Right cardiac atrium (tissue), 5 donors: ENCODE data around the gene RIOK2. TPM values are rescaled to one million over a fixed set of nuclear protein-coding genes. Genes with fewer than 3 reads are reported as not detected.

ENCODE experiments used
- ATAC-seq, 2 donors: fragments of 200-7000 bp; cut with Tn5 transposase; one replicate each; pipeline versions ENCODE4 v1.8.0 to v1.9.1; 2020; ENCODE audit warnings: moderate library complexity in 2 of 2, mild to moderate bottlenecking in 1 of 2
- DNase-seq, 3 donors: peaks; one replicate each; pipeline ENCODE4 v3.0.0-alpha.2; 2020
- H3K27ac ChIP-seq: one replicate; pipeline ENCODE4 v1.5.1; 2013; ENCODE audit warnings: mild to moderate bottlenecking, low read length, control low read depth, moderate library complexity
- H3K27me3 ChIP-seq: one replicate; pipeline ENCODE4 v1.6.1; 2013; ENCODE audit not compliant: control insufficient read depth, insufficient read depth
- H3K4me1 ChIP-seq: one replicate; pipeline ENCODE4 v1.6.1; 2013; ENCODE audit warnings: low read length; ENCODE audit not compliant: control insufficient read depth, insufficient read depth
- H3K4me3 ChIP-seq: one replicate; pipeline ENCODE4 v1.5.1; 2013; ENCODE audit warnings: low read length, control low read depth
- H3K9me3 ChIP-seq: one replicate; pipeline ENCODE4 v1.6.1; 2013; ENCODE audit warnings: low read length; ENCODE audit not compliant: control insufficient read depth
- WGBS: extraction: QIAGEN DNeasy Blood & Tissue Kit; methylation state at CpG from one replicate; pipeline ENCODE4 v1.1.7; 2013; 5-methylcytosine and 5-hydroxymethylcytosine counted together
- intact Hi-C, 4 donors: fragments of 100-400 bp; cut with DNase I; formaldehyde crosslinking; loops; one replicate each; pipeline versions ENCODE4 v1.11.0 to v1.14.0; 2022 to 2023
- polyA plus RNA-seq: library from polyadenylated mRNA; stranded (reverse); fragments of 200-250 nt; gene quantifications from one replicate; pipeline ENCODE4 v1.2.3, GENCODE V29; 2013
- total RNA-seq, 4 donors: library from RNA; stranded (reverse); fragmentation: NEBNext Ultra II Directional; extraction: Animal tissue kit (Norgen Biotek cat#: 25700); gene quantifications; one replicate each; pipeline ENCODE4 v1.2.1, GENCODE V29; 2021
- donor health status: healthy with polysubstance abuse.
- donor health status: DM: no; HTN: yes; CAD: no.
- donor health status: DM: no; HTN: no; CAD: no.
- donor health status: DM: no; HTN: yes; CAD: no; lungs with severe emphysema.
- donor health status: DM: yes; HTN: yes; CAD: no.

RIOK2 gene
- total and polyA plus RNA-seq, 5 donors = 12.9 to 24.4 (median 22.3) TPM

DNA sequence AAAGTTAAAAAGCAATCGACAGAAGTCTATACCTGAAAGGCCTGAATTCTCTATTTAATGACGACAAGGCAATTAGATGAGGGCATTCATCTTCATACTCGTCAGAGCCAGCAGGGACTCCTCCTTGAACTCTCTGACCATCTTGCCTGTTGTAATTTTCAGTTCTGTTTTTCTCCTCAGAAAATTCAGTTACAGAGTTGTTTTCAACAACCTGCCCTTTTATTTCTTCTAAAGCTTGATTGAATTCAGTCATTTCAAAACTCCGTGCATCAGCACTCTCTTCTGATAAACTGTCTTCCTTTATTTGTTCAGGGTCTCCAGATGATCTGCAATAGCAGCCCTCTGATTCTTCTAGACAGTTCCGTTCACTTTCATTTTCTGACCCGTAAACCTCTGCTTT lies 15.6 kb downstream of the RIOK2 start:
- WGBS = 71% methylated on average over 6 of the region's 6 CpGs
- H3K9me3 ChIP-seq = no peaks in the 10 kb centered on the region
- intact Hi-C loops = loop anchor here (10.0 kb wide), 5 partner anchors 173 to 563 kb away; no protein-coding TSS in a partner anchor
- H3K4me1 ChIP-seq = no peaks in the 10 kb centered on the region
- ATAC-seq (no peak), DNase-seq (no peak)
- no peak overlapping the region for H3K27ac ChIP-seq
- no peak overlapping the region for H3K4me3 ChIP-seq
- no peaks in the 10 kb centered on the region for H3K27me3 ChIP-seq

DNA sequence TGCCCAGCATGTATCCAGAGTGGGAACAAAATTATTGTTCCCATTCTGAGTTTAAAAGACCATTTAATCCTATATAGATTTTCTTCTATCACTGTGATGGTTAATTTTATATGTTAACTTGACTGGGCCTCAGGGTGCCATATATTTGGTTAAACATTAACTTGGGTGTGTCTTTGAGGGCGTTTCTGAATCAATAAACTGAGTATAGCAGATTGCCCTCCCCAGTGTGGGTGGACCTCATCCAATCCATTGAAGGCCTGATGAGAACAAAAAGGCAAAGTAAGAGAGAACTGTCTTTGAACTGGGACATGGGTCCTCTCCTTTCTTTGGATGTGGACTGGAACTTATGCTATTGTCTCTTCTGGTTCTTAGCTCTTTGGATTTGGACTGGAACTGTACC lies 17.3 kb downstream of the RIOK2 start:
- ATAC-seq (no peak), DNase-seq (no peak)
- intact Hi-C loops = loop anchor here (10.0 kb wide), 5 partner anchors 171 to 561 kb away; no protein-coding TSS in a partner anchor
- Histone ChIP-seq H3K9me3 (no peaks in the 10 kb centered on the region), H3K4me3 (no peak overlapping the region), H3K27me3 (no peaks in the 10 kb centered on the region), H3K27ac (no peak overlapping the region), H3K4me1 (no peaks in the 10 kb centered on the region)
- 57% methylated on average over 1 of the region's 1 CpG for WGBS

DNA sequence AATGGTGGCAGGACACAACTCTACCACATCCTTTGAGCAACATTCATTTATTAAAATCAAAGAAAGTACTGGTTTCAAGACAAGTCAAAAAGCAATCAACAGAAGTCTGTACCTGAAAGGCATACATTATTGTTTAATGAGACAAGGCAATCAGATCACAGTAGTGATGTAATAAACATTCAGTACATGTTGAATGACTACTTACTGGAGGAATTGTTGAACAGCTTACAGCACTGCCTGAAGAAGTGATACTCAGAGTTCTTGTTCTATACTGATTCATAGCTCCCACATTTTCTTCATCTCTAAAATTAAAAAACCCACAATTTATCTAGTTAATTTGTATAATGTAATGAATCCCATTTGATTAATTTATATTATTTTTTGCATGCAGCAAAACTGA lies 18.2 kb downstream of the RIOK2 start:
- Histone ChIP-seq H3K9me3 (no peaks in the 10 kb centered on the region), H3K4me3 (no peak overlapping the region), H3K27ac (no peak overlapping the region), H3K4me1 (no peaks in the 10 kb centered on the region), H3K27me3 (no peaks in the 10 kb centered on the region)
- ATAC-seq = no peak
- no peak for DNase-seq
- intact Hi-C loops = loop anchor here (5.0 to 10.0 kb wide), 7 partner anchors 170 to 560 kb away; no protein-coding TSS in a partner anchor

DNA sequence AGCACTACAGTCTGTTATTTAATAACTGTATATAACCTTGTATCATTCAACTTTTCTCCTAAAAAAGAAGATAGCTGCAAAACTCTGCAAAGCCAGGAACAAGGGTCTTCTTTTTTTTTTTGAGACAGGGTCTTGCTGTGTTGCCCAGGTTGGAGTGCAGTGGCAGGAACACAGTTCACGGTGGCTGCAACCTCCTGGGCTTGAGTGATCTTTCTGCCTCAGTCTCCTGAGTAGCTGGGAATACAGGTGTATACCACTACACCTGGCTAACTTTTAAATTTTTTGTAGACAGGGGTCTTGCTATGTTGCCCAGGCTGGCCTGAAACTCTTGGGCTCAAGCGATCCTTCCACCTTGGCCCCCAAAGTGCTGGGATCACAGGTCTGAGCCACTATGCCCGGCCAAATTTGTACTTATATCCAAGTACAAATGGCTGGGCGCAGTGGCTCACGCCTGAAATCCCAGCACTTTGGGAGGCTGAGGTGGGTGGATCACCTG lies 19.2 kb downstream of the RIOK2 start:
- intact Hi-C loops = loop anchor here (5.0 to 10.0 kb wide), 7 partner anchors 169 to 559 kb away; no protein-coding TSS in a partner anchor
- no peak for DNase-seq
- no peak overlapping the region for H3K4me3 ChIP-seq
- no peaks in the 10 kb centered on the region for H3K4me1 ChIP-seq
- no peaks in the 10 kb centered on the region for H3K9me3 ChIP-seq
- H3K27ac ChIP-seq = no peak overlapping the region
- H3K27me3 ChIP-seq = no peaks in the 10 kb centered on the region
- WGBS = 97% methylated on average over 5 of the region's 5 CpGs
- no peak for ATAC-seq

DNA sequence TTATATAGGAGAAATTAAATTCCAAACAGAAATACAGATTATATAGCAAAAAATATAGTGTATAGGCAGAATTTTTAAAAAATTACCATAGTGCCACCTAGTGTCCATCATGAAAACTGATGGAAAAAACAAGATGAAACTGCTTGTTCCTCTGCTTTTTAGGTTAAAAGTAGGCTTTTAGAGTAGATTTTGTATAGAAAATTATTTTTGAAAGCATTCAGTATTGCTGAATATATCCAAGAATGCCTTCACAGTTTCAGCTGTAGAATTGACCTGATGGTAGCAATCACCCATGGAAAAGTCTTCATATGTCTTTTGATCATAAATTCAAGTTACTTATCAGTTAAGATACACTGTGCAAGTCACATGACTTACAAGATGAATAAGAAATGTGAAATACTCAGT lies 19.7 kb downstream of the RIOK2 start:
- Histone ChIP-seq H3K27ac (no peak overlapping the region), H3K27me3 (no peaks in the 10 kb centered on the region), H3K4me1 (no peaks in the 10 kb centered on the region), H3K9me3 (no peaks in the 10 kb centered on the region), H3K4me3 (no peak overlapping the region)
- intact Hi-C loops = loop anchor here (5.0 to 10.0 kb wide), 7 partner anchors 169 to 559 kb away; no protein-coding TSS in a partner anchor
- ATAC-seq (no peak), DNase-seq (no peak)

DNA sequence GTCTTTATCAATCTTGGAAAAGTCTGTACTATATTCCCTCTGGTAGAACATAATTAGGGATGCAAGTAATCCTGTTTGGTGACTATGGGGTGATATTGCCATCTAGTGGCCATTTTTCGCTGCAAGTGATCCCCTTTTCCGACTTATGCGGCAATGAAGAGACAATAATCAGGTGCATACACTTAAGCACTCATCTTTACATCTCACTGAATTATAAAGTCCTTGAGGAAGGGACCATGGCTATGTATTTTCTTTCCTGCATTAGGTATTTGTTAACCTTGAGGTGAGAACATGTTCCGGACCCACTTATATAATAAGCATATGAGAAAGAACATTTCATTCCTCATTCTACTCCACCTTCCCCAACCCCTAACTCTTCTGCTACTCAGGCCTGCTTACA lies 21.0 kb downstream of the RIOK2 start:
- ATAC-seq = peak; percentile 63 to 76

DNA sequence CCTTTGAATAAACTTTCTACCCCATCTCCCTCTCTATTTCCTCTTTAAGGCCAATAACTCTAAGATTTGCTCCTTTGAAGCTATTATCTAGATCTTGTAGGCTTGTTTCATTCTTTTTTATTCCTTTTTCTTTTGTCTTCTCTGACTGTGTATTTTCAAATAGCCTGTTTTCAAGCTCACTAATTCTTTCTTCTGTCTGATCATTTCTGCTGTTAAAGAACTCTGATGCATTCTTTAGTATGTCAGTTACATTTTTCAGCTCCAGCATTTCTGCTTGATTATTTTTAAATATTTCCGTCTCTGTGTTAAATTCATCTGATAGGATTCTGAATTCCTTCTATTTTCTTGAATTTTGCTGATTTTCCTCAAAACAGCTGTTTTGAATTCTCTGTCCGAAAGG lies 25.4 kb downstream of the RIOK2 start:
- Histone ChIP-seq H3K27me3 (no peaks in the 10 kb centered on the region), H3K4me1 (no peaks in the 10 kb centered on the region), H3K27ac (no peak overlapping the region), H3K4me3 (no peak overlapping the region), H3K9me3 (no peaks in the 10 kb centered on the region)
- WGBS = 96% methylated on average over 2 of the region's 2 CpGs
- ATAC-seq (no peak), DNase-seq (no peak)
- intact Hi-C loops = loop anchor here in 2 of 4 donors (10.0 kb wide), 2 partner anchors 133 to 293 kb away; no protein-coding TSS in a partner anchor

More for the DNA sequence above, 21.0 kb downstream of the RIOK2 start:
- no peaks in the 10 kb centered on the region for H3K9me3 ChIP-seq
- intact Hi-C loops = loop anchor here (5.0 to 10.0 kb wide), 7 partner anchors 167 to 557 kb away; no protein-coding TSS in a partner anchor
- 22% methylated on average over 4 of the region's 4 CpGs for WGBS
- DNase-seq = peak in 1 of 3 donors; percentile 47
- no peaks in the 10 kb centered on the region for H3K27me3 ChIP-seq
- no peak overlapping the region for H3K27ac ChIP-seq
- H3K4me3 ChIP-seq = no peak overlapping the region
- H3K4me1 ChIP-seq = no peaks in the 10 kb centered on the region

DNA sequence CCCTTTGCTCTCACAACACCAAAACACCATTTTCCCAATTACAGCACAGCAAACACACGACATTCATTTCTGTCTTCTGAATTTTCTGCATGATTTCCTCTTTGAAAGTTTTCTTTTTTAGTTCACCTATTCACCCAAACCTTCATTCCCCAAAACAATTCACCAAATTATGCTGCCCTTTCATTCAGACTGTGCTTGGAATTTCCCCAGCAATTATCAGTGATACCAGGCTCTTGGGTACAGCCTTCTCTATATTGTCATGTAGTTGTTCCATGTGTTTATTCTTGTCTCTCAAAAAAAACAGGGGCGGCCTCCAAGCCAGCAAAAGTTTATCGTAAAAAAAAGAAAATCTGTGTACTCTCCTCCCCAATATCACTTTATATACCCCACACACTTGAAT lies 31.7 kb downstream of the RIOK2 start:
- intact Hi-C loops = loop anchor here in 2 of 4 donors (10.0 kb wide), 2 partner anchors 127 to 287 kb away; no protein-coding TSS in a partner anchor
- Histone ChIP-seq H3K9me3 (no peaks in the 10 kb centered on the region), H3K4me1 (no peaks in the 10 kb centered on the region), H3K27me3 (no peaks in the 10 kb centered on the region), H3K4me3 (no peak overlapping the region), H3K27ac (no peak overlapping the region)
- DNase-seq (no peak), ATAC-seq (no peak)
- 91% methylated on average over 3 of the region's 3 CpGs for WGBS

DNA sequence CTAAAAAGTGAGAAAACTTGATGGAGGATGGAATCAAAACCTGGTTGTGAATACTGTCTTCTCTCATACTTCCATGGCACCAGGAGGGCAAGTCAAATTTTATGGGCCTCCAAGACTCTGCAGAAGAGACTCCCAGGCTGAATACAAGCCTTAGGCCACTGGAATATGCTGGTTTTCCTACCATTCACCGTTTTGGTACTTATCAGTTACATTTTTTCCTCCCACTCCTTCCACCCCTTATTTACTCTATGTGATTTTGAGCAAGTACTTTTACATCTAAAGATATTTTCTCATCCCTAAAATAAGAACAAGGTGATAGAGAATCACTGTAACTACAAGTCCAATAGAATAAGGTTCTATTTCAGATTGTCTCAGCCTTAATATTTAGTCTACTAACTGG lies 32.6 kb downstream of the RIOK2 start:
- DNase-seq = no peak
- WGBS = 43% methylated on average over 1 of the region's 1 CpG
- Histone ChIP-seq H3K4me3 (no peak overlapping the region), H3K27me3 (no peaks in the 10 kb centered on the region), H3K4me1 (no peaks in the 10 kb centered on the region), H3K27ac (no peak overlapping the region), H3K9me3 (no peaks in the 10 kb centered on the region)
- intact Hi-C loops = loop anchor here in 2 of 4 donors (10.0 kb wide), 2 partner anchors 126 to 286 kb away; no protein-coding TSS in a partner anchor
- no peak for ATAC-seq

DNA sequence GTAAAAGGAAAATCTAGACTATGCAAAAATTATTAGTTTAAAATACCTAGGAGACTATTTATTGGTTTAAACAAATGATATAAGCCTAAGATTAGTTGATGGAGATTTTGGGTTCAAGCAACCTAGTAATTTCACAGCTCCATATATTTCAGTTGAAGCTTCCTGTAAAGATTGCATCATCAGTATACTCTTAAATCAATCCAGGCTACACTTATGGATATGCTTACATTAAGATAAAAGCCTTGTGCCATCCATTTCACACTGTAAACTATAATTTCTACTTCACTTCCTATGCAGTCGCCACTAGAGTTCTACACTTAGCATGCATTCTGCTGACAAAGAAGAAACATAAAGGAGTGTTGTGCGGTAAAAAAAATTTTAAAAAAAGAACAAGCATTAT lies 33.3 kb downstream of the RIOK2 start:
- no peaks in the 10 kb centered on the region for H3K9me3 ChIP-seq
- no peaks in the 10 kb centered on the region for H3K4me1 ChIP-seq
- ATAC-seq (no peak), DNase-seq (no peak)
- 88% methylated on average over 2 of the region's 2 CpGs for WGBS
- no peaks in the 10 kb centered on the region for H3K27me3 ChIP-seq
- H3K27ac ChIP-seq = no peak overlapping the region
- intact Hi-C loops = loop anchor here (10.0 kb wide), 4 partner anchors 105 to 285 kb away; no protein-coding TSS in a partner anchor
- no peak overlapping the region for H3K4me3 ChIP-seq

DNA sequence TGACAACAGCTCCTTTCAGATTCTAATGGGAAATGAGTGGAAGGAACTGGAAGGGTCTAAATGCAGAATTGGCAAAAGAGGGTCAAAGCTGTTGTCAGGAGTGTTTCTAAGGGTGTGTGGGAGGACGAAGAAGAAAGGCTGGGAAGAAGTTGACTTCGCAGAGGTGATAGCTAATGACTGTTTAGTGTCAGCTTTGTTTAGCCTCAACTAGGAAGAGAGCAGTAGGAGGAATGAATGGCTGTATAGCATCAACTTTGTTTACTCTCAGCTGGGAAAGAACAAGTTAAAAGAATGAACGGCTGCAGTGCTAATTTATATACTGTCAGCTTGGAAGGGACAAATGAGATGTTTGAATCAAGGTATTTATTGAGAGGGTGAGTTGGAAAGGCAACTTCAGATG lies 34.8 kb downstream of the RIOK2 start:
- 33% methylated on average over 3 of the region's 3 CpGs for WGBS
- ATAC-seq (no peak), DNase-seq (no peak)
- Histone ChIP-seq H3K27me3 (no peaks in the 10 kb centered on the region), H3K4me3 (no peak overlapping the region), H3K4me1 (no peaks in the 10 kb centered on the region), H3K27ac (no peak overlapping the region), H3K9me3 (no peaks in the 10 kb centered on the region)
- intact Hi-C loops = loop anchor here in 2 of 4 donors (10.0 kb wide), 2 partner anchors 103 to 143 kb away; no protein-coding TSS in a partner anchor
